Measurements from ENCODE around the gene NATD1. TPM values are rescaled to one million over a fixed set of nuclear protein-coding genes. Genes with fewer than 3 reads are reported as not detected.
A peak's percentile ranks its signal among the peaks of the same experiment; 100 is the strongest.

NATD1 gene
- total and polyA plus RNA-seq, 11 donors, result 8.0 to 38.4 (median 18.7) TPM

DNA sequence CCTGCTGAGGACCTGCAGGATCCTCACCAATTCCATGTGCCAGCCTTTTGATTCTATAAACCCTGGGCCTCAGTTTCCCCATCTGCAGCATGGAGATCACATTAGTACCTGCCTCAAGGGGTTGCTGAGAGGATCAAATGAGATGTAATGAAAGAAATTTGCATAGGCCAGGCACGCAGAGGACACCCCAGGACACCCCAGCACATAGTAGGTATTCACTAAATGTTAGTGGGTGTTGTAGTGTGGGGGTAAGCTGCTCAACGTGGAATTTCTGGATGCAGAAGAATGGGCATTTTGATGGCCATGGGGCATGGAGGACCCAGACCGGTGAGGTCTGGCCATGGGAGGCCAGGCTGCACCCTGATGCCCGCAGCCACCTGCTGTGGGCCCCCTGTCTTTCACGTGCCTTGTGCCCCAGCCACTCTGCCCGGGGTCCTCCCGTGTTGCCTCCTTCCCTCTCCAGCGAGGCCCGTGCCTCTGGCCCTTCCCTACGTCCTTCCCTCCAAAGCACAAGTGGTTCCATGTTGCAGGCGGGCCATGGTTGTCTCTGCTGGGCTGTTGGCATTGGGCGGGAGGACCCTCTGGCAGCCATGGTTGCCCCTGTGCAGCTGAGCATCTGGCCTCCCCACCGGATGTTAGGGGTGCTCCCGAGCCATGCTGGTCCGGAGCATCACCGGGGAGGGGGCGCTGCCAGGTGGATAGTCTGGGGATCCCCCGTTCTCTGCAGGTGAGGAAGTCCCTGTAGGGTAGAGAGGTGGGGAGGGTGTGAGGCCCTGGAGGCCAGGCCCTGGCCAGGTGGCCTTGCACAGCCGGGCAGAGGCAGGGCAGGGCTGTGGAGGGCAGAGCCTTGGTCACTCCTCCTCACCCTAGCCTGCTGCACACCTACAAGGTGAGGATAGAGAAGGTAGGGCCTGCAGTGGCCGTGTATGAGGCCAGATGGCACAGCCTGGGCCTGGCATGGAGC is 39.9 kb upstream of the NATD1 start:
- intact Hi-C loops (cut with DNase I), result loop anchor here in 1 of 10 donors (10.0 kb wide), 1 partner anchor 1152 kb away; no protein-coding TSS in a partner anchor
- Histone ChIP-seq H3K9me3 (no peaks in the 10 kb centered on the region), H3K27ac (peak overlapping the region in 1 of 12 donors; percentile 70), H3K36me3 (peaks cover 0 to 24% (median 0%) of the 10 kb centered on the region in 9 donors), H3K27me3 (no peaks in the 10 kb centered on the region), H3K4me3 (no peak overlapping the region), H3K4me1 (peaks cover 2 to 86% (median 47%) of the 10 kb centered on the region in 12 donors)
- ATAC-seq, result no peak
- TF ChIP-seq POLR2A (IDR thresholded peaks at IDR 0.05), result no peak
- TF ChIP-seq, protein P1, sequence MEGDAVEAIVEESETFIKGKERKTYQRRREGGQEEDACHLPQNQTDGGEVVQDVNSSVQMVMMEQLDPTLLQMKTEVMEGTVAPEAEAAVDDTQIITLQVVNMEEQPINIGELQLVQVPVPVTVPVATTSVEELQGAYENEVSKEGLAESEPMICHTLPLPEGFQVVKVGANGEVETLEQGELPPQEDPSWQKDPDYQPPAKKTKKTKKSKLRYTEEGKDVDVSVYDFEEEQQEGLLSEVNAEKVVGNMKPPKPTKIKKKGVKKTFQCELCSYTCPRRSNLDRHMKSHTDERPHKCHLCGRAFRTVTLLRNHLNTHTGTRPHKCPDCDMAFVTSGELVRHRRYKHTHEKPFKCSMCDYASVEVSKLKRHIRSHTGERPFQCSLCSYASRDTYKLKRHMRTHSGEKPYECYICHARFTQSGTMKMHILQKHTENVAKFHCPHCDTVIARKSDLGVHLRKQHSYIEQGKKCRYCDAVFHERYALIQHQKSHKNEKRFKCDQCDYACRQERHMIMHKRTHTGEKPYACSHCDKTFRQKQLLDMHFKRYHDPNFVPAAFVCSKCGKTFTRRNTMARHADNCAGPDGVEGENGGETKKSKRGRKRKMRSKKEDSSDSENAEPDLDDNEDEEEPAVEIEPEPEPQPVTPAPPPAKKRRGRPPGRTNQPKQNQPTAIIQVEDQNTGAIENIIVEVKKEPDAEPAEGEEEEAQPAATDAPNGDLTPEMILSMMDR (IDR thresholded peaks at IDR 0.05), result no peak
- WGBS, 4 donors, result 74 to 81% (median 79%) methylated on average over 20 of the region's 20 CpGs
- DNase-seq, result peak in 2 of 5 donors; percentile 11 to 61

DNA sequence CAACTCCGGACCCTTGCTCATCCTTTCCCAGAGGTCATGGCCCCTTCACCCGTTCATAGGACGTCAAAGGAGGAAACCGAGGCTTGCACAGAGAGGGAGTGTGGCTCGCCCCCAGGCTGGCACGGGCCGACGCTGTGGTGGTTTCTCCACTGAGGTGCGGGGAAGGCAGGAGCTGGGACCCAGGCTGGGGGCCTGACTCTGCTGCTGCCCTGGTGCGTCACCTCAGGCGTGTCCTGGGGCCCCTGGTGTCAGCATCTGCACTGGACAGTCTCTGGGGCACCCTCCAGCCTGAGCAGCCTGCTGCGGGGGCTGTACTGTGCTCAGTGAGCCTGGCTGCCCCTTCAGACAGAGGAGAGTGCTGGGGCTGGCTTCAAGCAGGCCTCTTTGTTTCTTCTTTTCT is 38.7 kb upstream of the NATD1 start:
- H3K27me3 ChIP-seq, result no peaks in the 10 kb centered on the region
- 56 to 62% (median 60%) methylated on average over 12 of the region's 12 CpGs for WGBS, 4 donors
- H3K9me3 ChIP-seq, result no peaks in the 10 kb centered on the region
- H3K4me1 ChIP-seq, result peaks cover 13 to 86% (median 56%) of the 10 kb centered on the region in 12 donors
- H3K36me3 ChIP-seq, result peaks cover 0 to 21% (median 0%) of the 10 kb centered on the region in 9 donors
- DNase-seq, result peak in 1 of 5 donors; percentile 64
- no peak overlapping the region for H3K4me3 ChIP-seq
- intact Hi-C loops (cut with DNase I), result loop anchor here in 1 of 10 donors (10.0 kb wide), 1 partner anchor 1153 kb away; no protein-coding TSS in a partner anchor
- ATAC-seq, result no peak
- no peak for TF ChIP-seq POLR2A (IDR thresholded peaks at IDR 0.05)
- TF ChIP-seq, protein P1 (IDR thresholded peaks at IDR 0.05), result no peak
- peak overlapping the region in 1 of 12 donors; percentile 93 for H3K27ac ChIP-seq

DNA sequence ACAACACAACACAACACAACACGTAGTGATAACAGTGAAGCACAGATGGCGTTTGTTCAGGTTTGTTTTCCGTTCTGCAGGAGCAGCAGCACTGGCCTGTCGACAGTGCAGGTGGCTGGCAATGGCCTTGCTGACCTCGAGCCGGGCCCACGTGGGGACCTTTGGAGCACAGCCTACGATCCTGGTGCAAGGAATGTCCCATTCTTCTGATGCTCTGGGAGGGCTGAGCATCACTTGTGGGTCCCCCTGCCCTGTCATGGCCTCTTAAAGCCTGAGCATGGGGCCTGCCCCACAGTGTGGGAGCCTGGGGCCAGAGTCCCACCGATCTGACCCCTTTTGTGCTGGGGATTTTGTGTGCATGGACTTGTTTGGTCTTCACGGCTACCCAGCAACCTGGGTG is 38.1 kb upstream of the NATD1 start:
- ATAC-seq (no peak), DNase-seq (peak in 1 of 5 donors; percentile 58)
- Histone ChIP-seq H3K27ac (peak overlapping the region in 1 of 12 donors; percentile 93), H3K9me3 (no peaks in the 10 kb centered on the region), H3K4me1 (peaks cover 16 to 86% (median 60%) of the 10 kb centered on the region in 12 donors), H3K4me3 (no peak overlapping the region), H3K27me3 (no peaks in the 10 kb centered on the region), H3K36me3 (peaks cover 0 to 21% (median 0%) of the 10 kb centered on the region in 9 donors)
- intact Hi-C loops (cut with DNase I), result loop anchor here in 1 of 10 donors (10.0 kb wide), 1 partner anchor 1153 kb away; no protein-coding TSS in a partner anchor
- TF ChIP-seq POLR2A (IDR thresholded peaks at IDR 0.05), result no peak
- TF ChIP-seq, protein P1 (IDR thresholded peaks at IDR 0.05), result no peak
- 63 to 69% (median 68%) methylated on average over 10 of the region's 10 CpGs for WGBS, 4 donors
